Uterus (tissue), 4 donors: Measurements from ENCODE around the gene ERO1A. TPM values are rescaled to one million over a fixed set of nuclear protein-coding genes. Genes with fewer than 3 reads are reported as not detected.
A peak's percentile ranks its signal among the peaks of the same experiment; 100 is the strongest.

Source experiments
- DNase-seq, 2 donors: peaks; one replicate each; pipeline ENCODE4 v3.0.0-alpha.2; 2019 to 2020
- H3K27ac ChIP-seq, 2 donors: fragments of 200-600 bp; sonication (generic); 1 replicate in 1 of 2; 2 replicates in 1 of 2; pipeline ENCODE4 v1.5.1; 2016 to 2018
- H3K27me3 ChIP-seq, 2 donors: fragments of 200-600 bp; sonication (generic); one replicate each; pipeline ENCODE4 v1.5.1; 2018 to 2019; ENCODE audit warnings: control low read depth in 1 of 2
- H3K36me3 ChIP-seq, 2 donors: fragments of 200-600 bp; sonication (generic); one replicate each; pipeline ENCODE4 v1.5.1; 2019; ENCODE audit warnings: control low read depth in 1 of 2
- H3K4me1 ChIP-seq, 2 donors: fragments of 200-600 bp; sonication (generic); one replicate each; pipeline ENCODE4 v1.5.1; 2018 to 2019; ENCODE audit warnings: control low read depth in 1 of 2
- H3K4me3 ChIP-seq, 2 donors: fragments of 200-600 bp; sonication (generic); 1 replicate in 1 of 2; 2 replicates in 1 of 2; pipeline ENCODE4 v1.5.1; 2018 to 2019; ENCODE audit warnings: mild to moderate bottlenecking in 1 of 2
- H3K9me3 ChIP-seq, 2 donors: fragments of 200-600 bp; sonication (generic); one replicate each; pipeline ENCODE4 v1.5.1; 2019; ENCODE audit warnings: control low read depth in 1 of 2
- CTCF ChIP-seq, 4 experiments: fragments of 200-600 bp in 2 of 4; fragments of 450-650 bp in 2 of 4; sonication (generic) in 2 of 4; IDR thresholded peaks; one replicate each; pipeline ENCODE4 v1.5.1; 2016 to 2019; ENCODE audit warnings: antibody characterized with exemption in 4 of 4, mild to moderate bottlenecking in 2 of 4, moderate library complexity in 1 of 4
- POLR2A ChIP-seq, 2 donors: fragments of 450-650 bp; IDR thresholded peaks; one replicate each; pipeline ENCODE4 v1.6.1; 2016; ENCODE audit warnings: antibody characterized with exemption in 2 of 2, mild to moderate bottlenecking in 1 of 2, moderate library complexity in 1 of 2
- intact Hi-C: fragments of 100-400 bp; cut with DNase I; formaldehyde crosslinking; loops from one replicate; pipeline ENCODE4 v1.15.1; 2023; ENCODE audit warnings: low total_unique reads
- total RNA-seq, 4 donors: library from RNA; depleted of rRNA in 3 of 4; stranded (reverse); fragments of >200 nt in 3 of 4; gene quantifications; one replicate each; pipeline versions ENCODE4 v1.1.0 to v1.2.4, GENCODE V29; 2014 to 2023
- donor health status: DM: yes; HTN: yes; CAD: no.

ERO1A gene
- total RNA-seq, 4 donors from 2014 or later = 21.3 to 38.2 (median 30.4) TPM

GRCh38 chr14:52694761-52695480 lies 437 bp downstream of the ERO1A start:
- no peaks in the 10 kb centered on the region for H3K4me1 ChIP-seq
- DNase-seq = peak in 1 of 2 donors; percentile 22
- H3K27me3 ChIP-seq = no peaks in the 10 kb centered on the region
- H3K27ac ChIP-seq = peak overlapping the region; percentile 94 to 95
- H3K36me3 ChIP-seq = no peaks in the 10 kb centered on the region
- no peaks in the 10 kb centered on the region for H3K9me3 ChIP-seq
- intact Hi-C loops = loop anchor here (5.0 kb wide), 1 partner anchor 257 kb away; the partner anchor contains the start of gene FERMT2
- peak overlapping the region; percentile 50 to 64 for H3K4me3 ChIP-seq
- TF ChIP-seq CTCF (IDR thresholded peaks at IDR 0.05) (no peak), POLR2A (IDR thresholded peaks at IDR 0.05) (no peak)

- no peaks in the 10 kb centered on the region for H3K9me3 ChIP-seq
- no peak overlapping the region for H3K27ac ChIP-seq
- no peaks in the 10 kb centered on the region for H3K4me1 ChIP-seq
- TF ChIP-seq CTCF (IDR thresholded peaks at IDR 0.05) = no peak
- intact Hi-C loops = no loop called here
- H3K4me3 ChIP-seq = no peak overlapping the region
- no peak for DNase-seq
- no peaks in the 10 kb centered on the region for H3K27me3 ChIP-seq
- H3K36me3 ChIP-seq = no peaks in the 10 kb centered on the region
These were observed 1.8 kb downstream of the ERO1A start for GRCh38 chr14:52693532-52693931.

GRCh38 chr14:52693036-52693435 lies 2.3 kb downstream of the ERO1A start:
- TF ChIP-seq POLR2A (IDR thresholded peaks at IDR 0.05) = no peak
- TF ChIP-seq CTCF (IDR thresholded peaks at IDR 0.05) = no peak
- Histone ChIP-seq H3K4me3 (no peak overlapping the region), H3K4me1 (no peaks in the 10 kb centered on the region), H3K9me3 (no peaks in the 10 kb centered on the region), H3K27me3 (no peaks in the 10 kb centered on the region), H3K36me3 (no peaks in the 10 kb centered on the region), H3K27ac (no peak overlapping the region)
- intact Hi-C loops = no loop called here
- DNase-seq = no peak

GRCh38 chr14:52692248-52692962 lies 3.0 kb downstream of the ERO1A start:
- Histone ChIP-seq H3K27me3 (no peaks in the 10 kb centered on the region), H3K9me3 (no peaks in the 10 kb centered on the region), H3K4me1 (no peaks in the 10 kb centered on the region), H3K27ac (no peak overlapping the region), H3K4me3 (no peak overlapping the region), H3K36me3 (no peaks in the 10 kb centered on the region)
- TF ChIP-seq CTCF (IDR thresholded peaks at IDR 0.05) = no peak
- no peak for TF ChIP-seq POLR2A (IDR thresholded peaks at IDR 0.05)
- intact Hi-C loops = no loop called here
- DNase-seq = peak in 1 of 2 donors; percentile 27
